Left hindlimb (tissue), 1 donor: ENCODE measurements around the gene ZNF385C.
A peak's percentile ranks its signal among the peaks of the same experiment; 100 is the strongest.
"Not testable (repeated sequence)": the region's sequence is repeated elsewhere in the genome, so short reads cannot be mapped to it uniquely, and the experiment has no call there.

Experiments
- DNase-seq: peaks from one replicate; pipeline ENCODE4 v3.0.0-alpha.2; 2018

Gene ZNF385C

DNA sequence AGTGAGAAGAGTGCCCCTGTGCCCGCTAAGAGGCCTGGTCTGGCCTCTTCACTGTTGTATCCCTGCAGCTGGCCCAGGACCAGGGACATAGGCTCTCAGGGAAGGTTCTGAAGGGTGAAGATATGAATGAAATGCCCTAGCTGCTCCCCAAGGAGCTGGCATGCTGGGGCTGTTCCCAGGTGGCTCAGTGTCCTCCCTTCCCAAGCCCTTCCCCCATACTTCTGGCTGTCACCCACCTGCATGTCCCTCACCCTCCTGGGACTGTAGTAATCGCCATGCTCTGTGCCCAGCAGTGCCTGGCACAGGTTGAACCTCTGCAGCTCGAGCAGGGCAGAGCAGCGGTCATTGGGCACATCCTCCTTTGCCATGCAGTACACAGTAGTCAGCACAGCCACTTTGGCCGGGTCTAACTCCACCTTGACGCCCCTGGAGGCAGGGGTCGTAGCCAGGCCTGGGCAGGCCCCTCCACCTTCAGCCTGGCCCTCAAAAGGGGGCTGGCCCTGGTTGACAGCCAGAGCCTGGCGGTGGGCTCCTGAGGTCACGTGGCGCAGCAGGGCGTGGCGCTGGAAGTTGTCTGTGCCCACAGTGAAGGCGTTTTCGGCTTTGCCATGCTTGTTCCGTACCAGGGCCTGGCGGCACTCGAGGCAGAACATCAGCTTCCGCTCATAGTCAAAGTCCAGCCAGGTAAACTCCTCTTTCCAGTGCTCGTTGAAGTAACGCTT is 55.5 kb downstream of the ZNF385C start:
- no peak for DNase-seq

GRCh38 chr17:42041619-42042018 is 56.7 kb downstream of the ZNF385C start:
- no peak for DNase-seq

- DNase-seq = no peak
Observed at GRCh38 chr17:42040818-42041217, 57.5 kb downstream of the ZNF385C start.

DNA sequence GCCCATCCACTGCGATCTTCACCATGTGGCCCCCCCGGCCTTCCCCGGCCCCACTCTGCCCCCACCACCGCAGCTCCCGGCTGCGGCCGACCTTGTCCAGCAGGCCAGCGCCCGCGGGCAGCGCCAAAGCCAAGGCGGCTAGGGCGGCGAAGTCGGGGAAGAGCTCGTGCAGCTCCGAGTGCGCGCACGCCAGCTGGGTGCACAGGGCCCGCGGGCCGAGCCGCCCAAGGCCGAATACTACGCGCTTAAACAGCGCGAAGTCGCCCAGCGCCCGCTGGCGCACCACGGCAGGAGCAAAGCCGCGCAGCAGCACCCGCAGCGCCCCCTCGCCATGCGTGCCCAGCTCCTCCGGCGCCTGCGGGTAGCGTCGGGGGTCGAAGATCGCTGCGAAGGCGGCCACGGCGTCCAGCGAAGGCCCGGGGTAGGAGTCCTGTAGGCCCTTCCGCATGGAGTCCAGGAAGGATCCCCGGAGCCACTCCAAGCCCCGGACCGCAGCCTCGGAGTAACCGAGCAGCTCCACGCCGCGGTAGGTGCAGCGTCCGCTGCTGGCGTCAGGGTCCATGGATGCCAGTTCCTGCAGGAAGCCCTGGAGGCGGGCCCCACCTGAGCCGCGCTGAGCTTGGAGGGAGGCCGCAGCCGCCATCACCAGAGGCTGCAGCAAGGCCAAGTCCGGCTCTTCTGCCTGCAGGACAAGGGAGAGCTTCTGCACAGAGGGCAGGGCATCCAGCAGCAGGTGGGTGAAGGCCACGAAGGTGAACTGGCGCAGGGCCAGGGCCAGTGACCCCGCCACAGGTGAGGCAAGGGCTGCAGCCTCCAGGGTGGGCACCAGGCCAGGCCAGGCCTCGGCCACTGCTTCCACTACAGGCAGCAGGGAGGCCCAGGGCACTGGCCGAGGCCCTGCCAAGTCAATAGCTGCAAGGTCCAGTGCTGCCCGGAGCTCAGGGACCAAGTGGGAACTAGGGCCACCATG is 58.2 kb downstream of the ZNF385C start:
- DNase-seq = no peak

GRCh38 chr17:42038221-42038973 is 59.9 kb downstream of the ZNF385C start:
- DNase-seq = no peak

DNA sequence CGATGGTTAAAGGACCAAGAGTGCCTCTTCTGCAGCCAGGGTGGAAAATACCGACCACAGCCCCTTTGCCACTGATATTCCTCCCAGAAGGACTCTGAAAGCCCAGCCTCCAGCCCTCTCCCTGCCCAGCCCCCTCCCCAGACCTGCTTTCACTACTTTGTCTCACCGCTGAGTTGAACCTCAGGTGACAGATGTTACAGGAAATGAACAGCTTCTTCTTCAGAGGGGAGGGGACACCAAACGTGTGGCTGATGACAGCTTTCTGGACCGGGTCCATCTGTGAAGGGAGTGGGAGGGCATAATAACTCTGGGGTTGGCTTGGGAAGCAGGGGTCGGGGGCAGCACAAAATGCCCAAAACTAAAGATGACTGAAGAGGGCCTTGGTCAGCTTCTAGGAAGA is 64.2 kb downstream of the ZNF385C start:
- DNase-seq = no peak

- no peak for DNase-seq
Observed at GRCh38 chr17:42031584-42031983, 66.7 kb downstream of the ZNF385C start.

DNA sequence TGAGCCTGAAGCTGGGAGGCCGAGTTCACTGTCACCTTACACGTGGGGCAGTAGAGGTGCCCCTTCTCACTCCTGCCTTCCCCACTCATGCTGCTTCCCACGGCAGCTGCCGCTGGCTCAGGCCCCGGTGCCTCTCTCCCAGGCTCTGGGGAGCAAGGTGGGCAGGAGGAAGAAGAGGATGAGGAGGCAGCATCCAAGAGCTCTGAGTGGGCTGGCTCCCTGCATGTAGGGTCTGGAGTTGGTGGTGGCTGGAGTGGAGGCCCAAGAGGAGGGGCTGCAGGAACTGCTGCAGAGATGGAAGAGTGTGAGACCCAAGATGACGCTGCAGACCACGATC is 69.5 kb downstream of the ZNF385C start:
- no peak for DNase-seq

DNA sequence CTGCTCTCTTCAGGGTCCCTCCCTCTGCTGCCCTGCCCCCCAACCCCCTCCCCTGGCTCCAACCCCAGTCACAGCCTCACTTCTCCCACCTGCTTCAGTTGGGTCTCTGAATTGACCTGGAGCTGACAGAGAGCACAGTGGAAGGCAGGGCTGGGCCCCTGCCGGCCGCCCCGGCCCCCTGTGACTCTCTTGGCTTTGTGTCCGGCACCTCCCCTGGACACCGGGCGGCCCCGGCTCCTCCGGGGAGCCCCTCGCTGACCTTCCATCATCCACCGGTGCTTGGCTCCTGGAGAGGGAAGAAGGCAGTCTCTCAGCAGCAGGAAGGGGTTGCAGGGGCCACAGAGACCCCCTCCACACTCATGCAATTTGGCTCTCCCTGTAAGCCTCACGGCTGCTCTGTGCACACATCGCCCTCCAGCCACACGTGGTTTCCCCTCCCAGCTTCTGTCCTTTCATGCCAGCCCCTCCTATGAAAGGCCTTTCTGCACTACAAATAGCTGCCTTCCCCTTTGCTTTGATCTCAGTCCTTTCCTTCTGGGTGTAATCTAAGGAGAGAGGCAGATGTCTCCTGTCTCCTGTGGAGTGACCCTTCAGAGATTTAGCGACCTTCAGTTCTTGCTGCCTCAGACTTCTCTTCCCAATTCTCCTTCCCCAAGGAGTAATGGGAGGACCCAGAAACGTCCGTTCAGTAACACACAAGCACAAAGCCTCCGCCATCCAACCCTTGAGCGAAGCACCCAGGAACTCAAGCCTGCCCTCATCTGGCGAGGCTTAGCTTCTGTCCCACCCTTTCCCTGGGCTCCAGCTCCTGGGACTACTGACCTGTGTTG is 70.1 kb downstream of the ZNF385C start:
- no peak for DNase-seq

- no peak for DNase-seq
Observed at GRCh38 chr17:42027590-42027889, 70.7 kb downstream of the ZNF385C start.

GRCh38 chr17:42026857-42027589 is 71.2 kb downstream of the ZNF385C start:
- no peak for DNase-seq

DNA sequence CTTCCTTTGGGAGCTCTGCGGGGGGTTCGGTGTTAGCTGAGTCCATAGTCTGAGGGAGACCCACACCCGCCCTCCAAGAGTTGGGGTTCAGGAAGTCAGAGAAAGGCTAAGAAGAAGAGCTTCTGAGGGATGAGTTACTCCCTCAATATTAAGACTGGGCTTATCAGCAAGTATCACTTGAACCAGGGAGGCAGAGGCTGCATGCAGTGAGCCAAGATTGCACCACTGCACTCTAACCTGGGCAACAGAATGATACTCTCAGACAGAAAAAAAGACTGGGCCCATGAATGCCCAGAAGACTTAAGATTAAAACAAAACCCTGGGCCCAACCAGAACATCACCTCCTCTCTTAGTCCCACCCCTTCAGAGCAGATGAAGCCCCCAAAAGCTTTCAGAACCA is 72.3 kb downstream of the ZNF385C start:
- no peak for DNase-seq

DNA sequence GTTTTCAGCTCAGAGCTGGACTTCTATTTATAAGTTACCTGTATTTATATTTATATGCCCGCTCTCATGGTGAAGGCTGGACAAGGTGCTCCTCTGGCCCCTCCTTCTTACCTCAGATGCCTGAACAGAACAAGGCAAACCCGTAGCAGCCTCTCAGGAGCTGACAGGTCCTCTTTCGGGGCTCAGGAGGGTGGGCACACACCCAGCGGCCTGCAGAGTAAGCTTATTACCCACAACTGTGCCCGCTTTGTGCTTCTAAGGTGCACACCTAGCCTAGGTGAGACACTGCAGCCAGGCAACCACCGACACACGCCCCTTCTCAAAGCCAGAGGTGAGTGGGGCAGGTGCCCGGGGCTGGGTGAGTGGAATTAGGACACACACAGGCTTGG is 73.1 kb downstream of the ZNF385C start:
- DNase-seq = no peak

- no peak for DNase-seq
Observed at GRCh38 chr17:42023524-42024349, 74.5 kb downstream of the ZNF385C start.

GRCh38 chr17:42020845-42021244 is 77.4 kb downstream of the ZNF385C start:
- not testable (repeated sequence) for DNase-seq

DNA sequence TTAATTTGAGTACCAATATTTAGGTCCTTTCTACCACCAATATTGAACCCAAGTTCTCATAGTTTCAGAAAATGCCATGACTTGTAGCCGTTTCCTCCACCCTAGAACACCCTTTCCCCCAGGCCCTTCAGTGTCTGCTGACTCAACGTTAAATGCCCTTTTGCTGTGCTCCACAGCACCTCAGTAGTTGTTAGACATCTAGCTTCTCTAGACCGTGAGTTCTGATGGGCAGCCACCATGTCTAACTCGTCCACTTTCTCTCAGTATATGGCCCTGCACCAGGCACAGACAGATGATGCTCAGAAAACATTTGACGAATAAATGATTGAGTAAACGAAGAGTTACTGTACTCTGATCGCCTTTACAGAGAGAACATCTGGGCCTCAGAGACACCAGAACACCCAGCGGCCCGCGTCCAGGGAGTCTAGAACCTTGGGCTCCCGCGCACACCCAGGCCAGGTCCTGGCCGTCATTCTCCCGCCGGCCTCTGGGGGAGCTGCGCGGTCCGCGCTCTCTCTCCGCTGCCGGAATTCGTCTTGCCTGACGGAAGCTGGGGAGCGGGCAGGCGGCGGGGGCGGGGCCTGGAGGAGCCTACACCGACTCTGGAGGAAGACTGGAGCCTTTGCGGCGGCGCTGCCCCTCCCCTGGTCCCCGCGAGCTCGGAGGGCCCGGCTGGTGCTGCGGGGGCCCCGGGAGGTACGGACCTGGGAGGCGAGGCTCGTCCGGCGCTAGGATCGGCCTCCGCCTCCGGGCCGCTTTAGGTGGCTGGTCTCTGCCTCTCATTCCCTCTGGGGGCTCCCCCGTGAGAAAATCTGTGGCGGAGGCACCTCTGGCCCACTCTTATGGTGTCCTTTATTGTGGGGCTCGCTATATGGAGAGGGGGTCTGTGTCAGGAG is 78.5 kb downstream of the ZNF385C start, which contains the start of gene NKIRAS2:
TSS of gene NKIRAS2 (plus strand) at position 582 of the 896 bp plus-strand sequence. CDS start 1,488 bp downstream, outside the sequence.
- peak; percentile 93 for DNase-seq

DNA sequence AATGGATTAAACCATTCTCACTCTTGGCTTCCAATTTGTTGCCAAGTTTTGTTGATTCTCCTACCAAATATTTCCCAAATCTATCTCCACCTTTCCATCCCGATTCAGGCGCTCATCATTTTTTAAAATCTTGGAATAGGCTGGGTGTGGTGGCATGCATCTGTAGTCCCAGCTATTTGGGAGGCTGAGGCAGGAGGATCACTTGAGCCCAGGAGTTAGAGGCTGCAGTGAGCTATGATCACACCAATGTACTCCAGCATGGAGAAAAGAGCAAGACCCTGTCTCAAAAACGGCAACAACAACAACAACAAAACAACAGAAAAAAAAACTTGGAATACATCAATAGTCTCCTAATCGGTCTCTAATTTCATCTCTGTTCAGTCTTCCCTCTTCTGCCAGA is 79.3 kb downstream of the ZNF385C start:
- no peak for DNase-seq

DNA sequence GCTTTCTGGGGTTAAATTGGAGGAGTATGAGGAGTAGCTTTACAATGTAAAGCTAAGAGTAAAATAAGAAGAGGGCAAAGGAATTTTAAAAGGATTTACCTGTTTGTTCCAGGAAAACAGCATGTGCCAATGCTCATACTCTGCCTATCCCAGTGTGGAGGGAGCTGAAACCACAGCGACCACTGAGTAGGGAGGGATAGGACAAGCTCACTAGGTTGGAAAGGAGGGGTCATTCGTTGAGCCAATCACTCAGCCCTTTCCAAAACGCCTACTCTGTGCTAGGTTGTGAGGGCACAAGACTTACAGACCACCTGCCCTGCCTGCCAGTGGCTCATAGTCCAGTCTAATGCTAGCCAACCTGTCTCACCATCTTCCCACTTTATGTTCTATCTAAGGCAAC is 79.9 kb downstream of the ZNF385C start:
- DNase-seq = no peak

GRCh38 chr17:42017866-42018200 is 80.4 kb downstream of the ZNF385C start:
- DNase-seq = no peak
